Skin epidermis (tissue), 12 donors: ENCODE measurements around the gene ZBTB20.
"Not testable (repeated sequence)": the region's sequence is repeated elsewhere in the genome, so short reads cannot be mapped to it uniquely, and the experiment has no call there.

Experiments
- H3K27ac ChIP-seq, 21 experiments: fragments of 200-600 bp; sonication (generic) in 11 of 21; one replicate each; pipeline ENCODE4 v1.5.0; 2020; ENCODE audit warnings: mild to moderate bottlenecking in 3 of 21, inconsistent platforms in 2 of 21, moderate library complexity in 2 of 21
- H3K4me3 ChIP-seq, 7 experiments: fragments of 200-600 bp; sonication (generic) in 2 of 7; one replicate each; pipeline ENCODE4 v1.5.0; 2020; ENCODE audit warnings: inconsistent platforms in 2 of 7, mild to moderate bottlenecking in 2 of 7, moderate library complexity in 1 of 7

Gene ZBTB20

GRCh38 chr3:115146418-115147328 is at the start of gene ZBTB20:
TSS of gene ZBTB20 (minus strand) at chr3:115147288.
- H3K4me3 ChIP-seq: peak within 1 kb of the TSS; percentile 62 to 95 (median 79)
- H3K27ac ChIP-seq: peak within 1 kb of the TSS; percentile 75 to 98 (median 95)

GRCh38 chr3:115194476-115194875 is 47.4 kb upstream of the ZBTB20 start:
- no peak overlapping the region for H3K4me3 ChIP-seq
- no peak overlapping the region for H3K27ac ChIP-seq

GRCh38 chr3:115190747-115191146 is 43.7 kb upstream of the ZBTB20 start:
- H3K4me3 ChIP-seq: no peak overlapping the region
- H3K27ac ChIP-seq: no peak overlapping the region

- no peak overlapping the region for H3K4me3 ChIP-seq
- no peak overlapping the region for H3K27ac ChIP-seq
These were observed 40.2 kb upstream of the ZBTB20 start for GRCh38 chr3:115187149-115187757.

GRCh38 chr3:115186351-115187148 is 39.5 kb upstream of the ZBTB20 start:
- Histone ChIP-seq H3K4me3 (no peak overlapping the region), H3K27ac (no peak overlapping the region)

- not testable (repeated sequence) for H3K4me3 ChIP-seq, H3K27ac ChIP-seq
These were observed 37.9 kb upstream of the ZBTB20 start for GRCh38 chr3:115184859-115185572.

GRCh38 chr3:115178930-115179329 is 31.8 kb upstream of the ZBTB20 start:
- not testable (repeated sequence) for H3K4me3 ChIP-seq, H3K27ac ChIP-seq

GRCh38 chr3:115169808-115170207 is 22.7 kb upstream of the ZBTB20 start:
- Histone ChIP-seq H3K4me3 (no peak overlapping the region), H3K27ac (no peak overlapping the region)

GRCh38 chr3:115165701-115166100 is 18.6 kb upstream of the ZBTB20 start:
- no peak overlapping the region for H3K4me3 ChIP-seq
- peak overlapping the region in 4 of 21 experiments; percentile 1 to 74 (median 59) for H3K27ac ChIP-seq

GRCh38 chr3:115165266-115165665 is 18.2 kb upstream of the ZBTB20 start:
- H3K27ac ChIP-seq: peak overlapping the region in 5 of 21 experiments; percentile 30 to 74 (median 48)
- H3K4me3 ChIP-seq: no peak overlapping the region

GRCh38 chr3:115164374-115165221 is 17.5 kb upstream of the ZBTB20 start:
- H3K4me3 ChIP-seq: no peak overlapping the region
- peak overlapping the region in 6 of 21 experiments; percentile 30 to 74 (median 41) for H3K27ac ChIP-seq

GRCh38 chr3:115162759-115163158 is 15.7 kb upstream of the ZBTB20 start:
- H3K4me3 ChIP-seq: no peak overlapping the region
- H3K27ac ChIP-seq: no peak overlapping the region

GRCh38 chr3:115161866-115162265 is 14.8 kb upstream of the ZBTB20 start:
- H3K27ac ChIP-seq: no peak overlapping the region
- H3K4me3 ChIP-seq: no peak overlapping the region

- H3K4me3 ChIP-seq: no peak overlapping the region
- H3K27ac ChIP-seq: no peak overlapping the region
These were observed 14.2 kb upstream of the ZBTB20 start for GRCh38 chr3:115161168-115161834.

- Histone ChIP-seq H3K27ac (no peak overlapping the region), H3K4me3 (no peak overlapping the region)
These were observed 13.2 kb upstream of the ZBTB20 start for GRCh38 chr3:115160295-115160694.

GRCh38 chr3:115156046-115156654 is 9.1 kb upstream of the ZBTB20 start:
- H3K27ac ChIP-seq: no peak overlapping the region
- no peak overlapping the region for H3K4me3 ChIP-seq

- Histone ChIP-seq H3K27ac (no peak overlapping the region), H3K4me3 (no peak overlapping the region)
These were observed 7.5 kb upstream of the ZBTB20 start for GRCh38 chr3:115154611-115155010.

GRCh38 chr3:115151921-115152320 is 4.8 kb upstream of the ZBTB20 start:
- Histone ChIP-seq H3K4me3 (no peak overlapping the region), H3K27ac (no peak overlapping the region)
